ENCODE data around the gene RHNO1. TPM values are rescaled to one million over a fixed set of nuclear protein-coding genes. Genes with fewer than 3 reads are reported as not detected.

The RHNO1 gene
- total and polyA plus RNA-seq, 2 of the 8 experiments (the other 6 are each of a cell fraction or from before 2014, with no cell fraction given) = 55.8 to 56.9 TPM

GRCh38 chr12:2835691-2836403 is 41.2 kb upstream of the RHNO1 start (continued):
- TF ChIP-seq SIRT6 (IDR thresholded peaks at IDR 0.05; ENCODE audit: low read length) = no peak
- TF ChIP-seq SUZ12 (IDR thresholded peaks at IDR 0.05; ENCODE audit: low read length) = no peak
- no peak for TF ChIP-seq TEAD4 (IDR thresholded peaks at IDR 0.05; ENCODE audit: low read depth, low read length)
- TF ChIP-seq FOSL1 (IDR thresholded peaks at IDR 0.05; ENCODE audit: insufficient read depth, low read depth, low read length) = no peak
- no peak for TF ChIP-seq TCF12 (IDR thresholded peaks at IDR 0.05; ENCODE audit: low read depth, low read length)
- TF ChIP-seq TBP (IDR thresholded peaks at IDR 0.05; ENCODE audit: low read depth, low read length) = no peak
